ENCODE results near the gene BZW2.

DNA sequence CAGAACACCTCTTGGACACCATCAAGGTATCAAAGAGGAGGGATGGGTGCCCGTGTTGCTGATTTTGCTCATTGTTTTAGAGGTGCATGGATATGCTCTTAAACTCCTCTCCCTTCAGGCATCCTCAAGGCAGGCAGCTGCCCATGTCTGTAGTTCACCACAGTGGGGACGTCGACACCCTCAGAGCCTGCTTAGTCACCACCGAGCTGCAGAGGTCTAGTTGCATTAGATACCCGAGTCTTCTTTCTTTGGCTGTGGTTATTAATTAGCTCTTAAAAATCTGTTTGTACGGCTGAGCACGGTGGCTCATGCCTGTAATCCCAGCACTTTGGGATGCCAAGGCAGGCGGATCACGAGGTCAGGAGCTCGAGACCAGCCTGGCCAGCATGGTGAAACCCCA is 82.8 kb downstream of the BZW2 start:
- no peak for TF ChIP-seq EP300 (IDR thresholded peaks at IDR 0.05; ENCODE audit: low read depth)
- TF ChIP-seq, protein P1, sequence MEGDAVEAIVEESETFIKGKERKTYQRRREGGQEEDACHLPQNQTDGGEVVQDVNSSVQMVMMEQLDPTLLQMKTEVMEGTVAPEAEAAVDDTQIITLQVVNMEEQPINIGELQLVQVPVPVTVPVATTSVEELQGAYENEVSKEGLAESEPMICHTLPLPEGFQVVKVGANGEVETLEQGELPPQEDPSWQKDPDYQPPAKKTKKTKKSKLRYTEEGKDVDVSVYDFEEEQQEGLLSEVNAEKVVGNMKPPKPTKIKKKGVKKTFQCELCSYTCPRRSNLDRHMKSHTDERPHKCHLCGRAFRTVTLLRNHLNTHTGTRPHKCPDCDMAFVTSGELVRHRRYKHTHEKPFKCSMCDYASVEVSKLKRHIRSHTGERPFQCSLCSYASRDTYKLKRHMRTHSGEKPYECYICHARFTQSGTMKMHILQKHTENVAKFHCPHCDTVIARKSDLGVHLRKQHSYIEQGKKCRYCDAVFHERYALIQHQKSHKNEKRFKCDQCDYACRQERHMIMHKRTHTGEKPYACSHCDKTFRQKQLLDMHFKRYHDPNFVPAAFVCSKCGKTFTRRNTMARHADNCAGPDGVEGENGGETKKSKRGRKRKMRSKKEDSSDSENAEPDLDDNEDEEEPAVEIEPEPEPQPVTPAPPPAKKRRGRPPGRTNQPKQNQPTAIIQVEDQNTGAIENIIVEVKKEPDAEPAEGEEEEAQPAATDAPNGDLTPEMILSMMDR (IDR thresholded peaks at IDR 0.05): no peak

All from transverse colon (tissue), 3 donors.